Stromal cell of bone marrow (primary cell): ENCODE data around the gene DENND1A.

Experiments
- DNase-seq: peaks from one replicate; pipeline ENCODE4 v3.0.0-alpha.2; 2012; ENCODE audit warnings: low read depth

Gene DENND1A

GRCh38 chr9:123426406-123426805 is 503.5 kb downstream of the DENND1A start:
- no peak for DNase-seq

GRCh38 chr9:123425836-123426365 is 504.0 kb downstream of the DENND1A start:
- DNase-seq, result no peak

- no peak for DNase-seq
These were observed 504.6 kb downstream of the DENND1A start for GRCh38 chr9:123425261-123425821.

- no peak for DNase-seq
These were observed 505.2 kb downstream of the DENND1A start for GRCh38 chr9:123424552-123425225.

- no peak for DNase-seq
These were observed 505.8 kb downstream of the DENND1A start for GRCh38 chr9:123424131-123424530.

- no peak for DNase-seq
These were observed 506.6 kb downstream of the DENND1A start for GRCh38 chr9:123423311-123423640.

GRCh38 chr9:123422635-123423310 is 507.2 kb downstream of the DENND1A start:
- no peak for DNase-seq

GRCh38 chr9:123421801-123422455 is 508.0 kb downstream of the DENND1A start:
- DNase-seq, result no peak

- DNase-seq, result no peak
These were observed 508.7 kb downstream of the DENND1A start for GRCh38 chr9:123421186-123421585.

- no peak for DNase-seq
These were observed 509.3 kb downstream of the DENND1A start for GRCh38 chr9:123420592-123421111.

- no peak for DNase-seq
These were observed 510.0 kb downstream of the DENND1A start for GRCh38 chr9:123419721-123420591.

- DNase-seq, result no peak
These were observed 510.8 kb downstream of the DENND1A start for GRCh38 chr9:123419091-123419490.

- DNase-seq, result no peak
These were observed 511.4 kb downstream of the DENND1A start for GRCh38 chr9:123418506-123418905.

- no peak for DNase-seq
These were observed 511.9 kb downstream of the DENND1A start for GRCh38 chr9:123418052-123418430.

- DNase-seq, result no peak
These were observed 512.5 kb downstream of the DENND1A start for GRCh38 chr9:123417289-123418051.

- no peak for DNase-seq
These were observed 513.8 kb downstream of the DENND1A start for GRCh38 chr9:123416176-123416575.

GRCh38 chr9:123414936-123415930 is 514.7 kb downstream of the DENND1A start:
- DNase-seq, result no peak

- DNase-seq, result no peak
These were observed 515.7 kb downstream of the DENND1A start for GRCh38 chr9:123414204-123414603.

GRCh38 chr9:123412171-123412820 is 517.6 kb downstream of the DENND1A start:
- DNase-seq, result no peak
